A549 (cell line): Measurements from ENCODE around the gene BAG3. TPM values are rescaled to one million over a fixed set of nuclear protein-coding genes. Genes with fewer than 3 reads are reported as not detected.

ENCODE experiments used
- BHLHE40 ChIP-seq: IDR thresholded peaks from 2 replicates; pipeline ENCODE4 v1.6.1; 2012; ENCODE audit warnings: low read depth, low read length, inconsistent platforms
- CBX2 ChIP-seq: fragments of 200-600 bp; sonication (generic); IDR thresholded peaks from 2 replicates; pipeline ENCODE4 v1.6.1; 2016; ENCODE audit warnings: low read depth, mild to moderate bottlenecking, borderline replicate concordance
- CBX8 ChIP-seq: fragments of 200-600 bp; sonication (generic); IDR thresholded peaks from 2 replicates; pipeline ENCODE4 v1.6.1; 2016
- CEBPB ChIP-seq, 2 experiments: fragments of >200 bp in 1 of 2; sonication (Bioruptor Twin) in 1 of 2; formaldehyde crosslinking in 1 of 2; IDR thresholded peaks; 2 replicates each; pipeline ENCODE4 v1.6.1; 2012 to 2016
- CHD2 ChIP-seq: fragments of 150-350 bp; IDR thresholded peaks from 2 replicates; pipeline ENCODE4 v1.6.1; 2014; ENCODE audit warnings: low read length; ENCODE audit not compliant: partially characterized antibody
- EP300 ChIP-seq, 2 experiments: fragments of >200 bp; sonication (Bioruptor Twin); formaldehyde crosslinking; IDR thresholded peaks; 2 replicates in 1 of 2; 3 replicates in 1 of 2; pipeline ENCODE4 v1.6.1; 2016 to 2017
- ESRRA ChIP-seq: fragments of 150-350 bp; IDR thresholded peaks from 2 replicates; pipeline ENCODE4 v1.6.1; 2014; ENCODE audit warnings: mild to moderate bottlenecking, low read length, borderline replicate concordance
- FOSB ChIP-seq: fragments of 250-450 bp; sonication (Bioruptor Pico); IDR thresholded peaks from 2 replicates; pipeline ENCODE4 v1.5.0; 2020; ENCODE audit warnings: mild to moderate bottlenecking, moderate library complexity
- FOSL2 ChIP-seq, 2 experiments: fragments of 450-650 bp in 1 of 2; fragments of >200 bp in 1 of 2; sonication (Bioruptor Twin) in 1 of 2; formaldehyde crosslinking; IDR thresholded peaks; 2 replicates each; pipeline versions ENCODE4 v1.5.0 to v1.6.1; 2016 to 2020; ENCODE audit warnings: mild to moderate bottlenecking in 1 of 2, moderate library complexity in 1 of 2
- FOXS1 ChIP-seq: fragments of 250-450 bp; sonication (Bioruptor Pico); IDR thresholded peaks from 2 replicates; pipeline ENCODE4 v1.5.0; 2020; ENCODE audit warnings: mild to moderate bottlenecking, moderate library complexity
- GATA3 ChIP-seq: IDR thresholded peaks from 2 replicates; pipeline ENCODE4 v1.6.1; 2012; ENCODE audit warnings: borderline replicate concordance
- HDAC2 ChIP-seq: fragments of 200-600 bp; sonication (generic); IDR thresholded peaks from 2 replicates; pipeline ENCODE4 v1.6.1; 2016
- HES2 ChIP-seq: fragments of >200 bp; sonication (Bioruptor Twin); formaldehyde crosslinking; IDR thresholded peaks from 2 replicates; pipeline ENCODE4 v1.6.1; 2016
- HEYL ChIP-seq: fragments of 250-450 bp; sonication (Bioruptor Pico); IDR thresholded peaks from 2 replicates; pipeline ENCODE4 v1.8.0; 2021; ENCODE audit warnings: mild to moderate bottlenecking, moderate library complexity
- HOXB13 ChIP-seq: fragments of 250-450 bp; sonication (Bioruptor Pico); IDR thresholded peaks from 2 replicates; pipeline ENCODE4 v1.5.0; 2020; ENCODE audit warnings: low read depth, mild to moderate bottlenecking, moderate library complexity
- HOXB5 ChIP-seq: fragments of 250-450 bp; sonication (Bioruptor Pico); IDR thresholded peaks from 2 replicates; pipeline ENCODE4 v1.5.0; 2020; ENCODE audit warnings: mild to moderate bottlenecking, moderate library complexity
- JUN ChIP-seq, 2 experiments: fragments of >200 bp; sonication (Bioruptor Twin); formaldehyde crosslinking; IDR thresholded peaks; 2 replicates in 1 of 2; 3 replicates in 1 of 2; pipeline ENCODE4 v1.6.1; 2016 to 2017
- KDM1A ChIP-seq: fragments of 200-600 bp; sonication (generic); IDR thresholded peaks from 2 replicates; pipeline ENCODE4 v1.6.1; 2016; ENCODE audit warnings: low read depth, mild to moderate bottlenecking
- KDM5A ChIP-seq: fragments of 200-600 bp; sonication (generic); IDR thresholded peaks from 2 replicates; pipeline ENCODE4 v1.6.1; 2016; ENCODE audit warnings: antibody characterized with exemption, mild to moderate bottlenecking
- MAZ ChIP-seq: fragments of 150-350 bp; IDR thresholded peaks from 2 replicates; pipeline ENCODE4 v1.6.1; 2014; ENCODE audit warnings: antibody characterized with exemption, low read depth, low read length, borderline replicate concordance
- NFE2L2 ChIP-seq: fragments of 150-350 bp; conservative IDR thresholded peaks from 2 replicates; pipeline ENCODE4 v1.6.1; 2014; ENCODE audit warnings: low read length
- NR3C1 ChIP-seq: fragments of >200 bp; sonication (Bioruptor Twin); formaldehyde crosslinking; IDR thresholded peaks from 3 replicates; pipeline ENCODE4 v1.6.1; 2017
- PBX3 ChIP-seq: IDR thresholded peaks from 2 replicates; pipeline ENCODE4 v1.6.1; 2012
- POLR2AphosphoS2 ChIP-seq: conservative IDR thresholded peaks from 2 replicates; pipeline ENCODE4 v1.6.1; 2012; ENCODE audit warnings: low read length, improper control_type of control experiment, inconsistent platforms
- RAD21 ChIP-seq, 2 experiments: fragments of >200 bp in 1 of 2; sonication (Bioruptor Twin) in 1 of 2; formaldehyde crosslinking in 1 of 2; IDR thresholded peaks in 1 of 2; conservative IDR thresholded peaks in 1 of 2; 2 replicates in 1 of 2; 3 replicates in 1 of 2; pipeline ENCODE4 v1.6.1; 2012 to 2018; ENCODE audit warnings: inconsistent platforms in 1 of 2
- RARB ChIP-seq: fragments of 250-450 bp; sonication (Bioruptor Pico); IDR thresholded peaks from 2 replicates; pipeline ENCODE4 v1.8.0; 2021; ENCODE audit warnings: mild to moderate bottlenecking, moderate library complexity
- RNF2 ChIP-seq: fragments of 200-600 bp; sonication (generic); IDR thresholded peaks from 2 replicates; pipeline ENCODE4 v1.6.1; 2016; ENCODE audit warnings: low read depth, mild to moderate bottlenecking, antibody characterized with exemption, moderate library complexity, borderline replicate concordance
- SMC3 ChIP-seq: fragments of >200 bp; sonication (Bioruptor Twin); formaldehyde crosslinking; IDR thresholded peaks from 3 replicates; pipeline ENCODE4 v1.6.1; 2018; ENCODE audit warnings: inconsistent platforms
- SREBF2 ChIP-seq: fragments of 450-650 bp; IDR thresholded peaks from 2 replicates; pipeline ENCODE4 v1.6.1; 2014; ENCODE audit warnings: mild to moderate bottlenecking, moderate library complexity
- TFCP2L1 ChIP-seq: fragments of 250-450 bp; sonication (Bioruptor Pico); IDR thresholded peaks from 2 replicates; pipeline ENCODE4 v1.5.0; 2021; ENCODE audit warnings: mild to moderate bottlenecking
- USF2 ChIP-seq: fragments of 450-650 bp; IDR thresholded peaks from 2 replicates; pipeline ENCODE4 v1.6.1; 2014; ENCODE audit warnings: antibody characterized with exemption
- ZC3H11A ChIP-seq: fragments of 450-650 bp; IDR thresholded peaks from 2 replicates; pipeline ENCODE4 v1.6.1; 2014; ENCODE audit warnings: antibody characterized with exemption, mild to moderate bottlenecking
- ZFP36 ChIP-seq: fragments of 450-650 bp; IDR thresholded peaks from 2 replicates; pipeline ENCODE4 v1.6.1; 2014; ENCODE audit warnings: borderline replicate concordance; ENCODE audit not compliant: partially characterized antibody
- ZNF302 ChIP-seq: fragments of 250-450 bp; sonication (Bioruptor Pico); IDR thresholded peaks from 2 replicates; pipeline ENCODE4 v1.9.0; 2021; ENCODE audit warnings: inconsistent platforms, mild to moderate bottlenecking, moderate library complexity
- polyA plus RNA-seq, 4 experiments: library from polyadenylated mRNA; depleted of rRNA in 3 of 4; stranded (reverse); fragments of >200 nt; fragmentation: RNase III in 1 of 4; extraction: RNeasy Plus Mini Kit Qiagen cat#74134 plus additional on column Dnase treatment in 1 of 4; gene quantifications; 2 replicates in 3 of 4; 3 replicates in 1 of 4; pipeline ENCODE4 v1.2.3, GENCODE V29; 2011 to 2017
- TF ChIP-seq, protein P1 (sequence below): fragments of 150-350 bp; IDR thresholded peaks from 2 replicates; pipeline ENCODE4 v1.6.1; 2014; ENCODE audit warnings: low read depth, mild to moderate bottlenecking, low read length
- TF ChIP-seq, protein P2 (sequence below): fragments of 250-450 bp; sonication (Bioruptor Pico); IDR thresholded peaks from 2 replicates; pipeline ENCODE4 v1.5.0; 2020; ENCODE audit warnings: low read depth, mild to moderate bottlenecking, moderate library complexity
- TF ChIP-seq, protein P3 (sequence below): IDR thresholded peaks from 2 replicates; pipeline ENCODE4 v1.6.1; 2012; ENCODE audit warnings: low read depth, borderline replicate concordance
- TF ChIP-seq, protein P4 (sequence below): fragments of >200 bp; sonication (Bioruptor Twin); formaldehyde crosslinking; IDR thresholded peaks from 3 replicates; pipeline ENCODE4 v1.5.1; 2016

BAG3 gene
- polyA plus RNA-seq, 2 of the 4 experiments (the other 2 are of a cell fraction), result 10.7 to 58.4 TPM

DNA sequence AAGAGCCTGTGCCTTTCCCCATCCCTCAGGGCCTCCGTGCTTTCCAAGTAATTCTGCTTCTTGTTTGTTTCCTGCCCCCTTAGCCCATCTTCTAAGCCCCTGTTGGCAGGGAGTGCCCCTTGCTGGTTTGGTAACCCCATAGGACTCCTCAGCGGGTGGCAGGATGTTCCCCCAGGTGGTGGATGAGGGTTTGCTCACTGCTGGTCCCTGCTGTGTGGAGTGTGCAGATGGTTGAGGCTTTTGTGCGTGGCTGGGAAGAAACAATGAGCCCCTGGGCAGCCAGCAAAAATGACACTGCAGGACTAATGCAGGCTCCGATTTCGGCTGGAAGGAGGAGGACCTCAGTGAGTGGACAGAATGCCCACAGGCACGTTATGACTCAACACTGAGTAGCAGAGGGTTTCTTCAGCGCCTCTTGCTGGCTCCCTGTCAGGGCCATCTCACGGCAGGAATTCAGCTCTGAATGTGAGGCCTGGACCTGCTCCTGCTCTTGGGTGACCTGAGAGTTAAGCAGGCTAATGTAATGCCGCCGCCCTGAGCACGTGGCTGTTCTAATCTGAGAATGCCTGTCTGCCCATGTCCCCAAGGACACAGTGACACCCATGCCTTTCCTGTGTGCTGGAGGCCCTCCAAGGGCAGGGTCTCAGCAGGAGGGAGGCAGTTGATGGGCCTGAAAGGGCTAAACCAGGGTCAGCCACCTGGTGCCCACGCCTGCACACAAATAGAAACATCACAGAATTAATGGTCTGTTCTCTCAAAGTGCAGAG, 16.6 kb downstream of the BAG3 start (continued):
- TF ChIP-seq KDM1A (no peak), FOXS1 (CRISPR knock-in tag) (no peak), CHD2 (no peak), HEYL (CRISPR knock-in tag) (no peak), PBX3 (no peak), CBX8 (no peak), ESRRA (no peak), HDAC2 (no peak), GATA3 (peak; percentile 11; the same call in 1 of the 2 replicates), FOSL2 (IDR thresholded peaks at IDR 0.05) (0 out of 2 replicates have a peak, but pooled peaks have one; percentile 36), FOSL2 (CRISPR knock-in tag; IDR thresholded peaks at IDR 0.05) (peak; percentile 87), HES2 (no peak), MAZ (no peak), CBX2 (no peak), HOXB5 (no peak), KDM5A (no peak), USF2 (no peak), NR3C1 (no peak), SMC3 (0 out of 3 replicates have a peak, but pooled peaks have one; percentile 43), FOSB (CRISPR knock-in tag) (no peak), RAD21 (conservative IDR thresholded peaks at IDR 0.05 in 1 of 2, IDR thresholded peaks at IDR 0.05 in 1 of 2) (peak; percentile 36 to 53; a peak in 4 of 5 replicates), NFE2L2 (no peak), CEBPB (IDR thresholded peaks at IDR 0.05) (peak in 1 of 2 experiments; percentile 72; a peak in 1 of 4 replicates), SREBF2 (no peak), HOXB13 (CRISPR knock-in tag) (no peak), ZC3H11A (no peak), EP300 (IDR thresholded peaks at IDR 0.05) (peak in 1 of 2 experiments; percentile 25; a peak in 1 of 5 replicates), ZNF302 (CRISPR knock-in tag) (no peak), BHLHE40 (no peak), RARB (CRISPR knock-in tag) (no peak), RNF2 (no peak), POLR2AphosphoS2 (no peak), ZFP36 (no peak), JUN (IDR thresholded peaks at IDR 0.05) (peak in 1 of 2 experiments; percentile 52; a peak in 1 of 5 replicates), TFCP2L1 (no peak)
- TF ChIP-seq, protein P1, sequence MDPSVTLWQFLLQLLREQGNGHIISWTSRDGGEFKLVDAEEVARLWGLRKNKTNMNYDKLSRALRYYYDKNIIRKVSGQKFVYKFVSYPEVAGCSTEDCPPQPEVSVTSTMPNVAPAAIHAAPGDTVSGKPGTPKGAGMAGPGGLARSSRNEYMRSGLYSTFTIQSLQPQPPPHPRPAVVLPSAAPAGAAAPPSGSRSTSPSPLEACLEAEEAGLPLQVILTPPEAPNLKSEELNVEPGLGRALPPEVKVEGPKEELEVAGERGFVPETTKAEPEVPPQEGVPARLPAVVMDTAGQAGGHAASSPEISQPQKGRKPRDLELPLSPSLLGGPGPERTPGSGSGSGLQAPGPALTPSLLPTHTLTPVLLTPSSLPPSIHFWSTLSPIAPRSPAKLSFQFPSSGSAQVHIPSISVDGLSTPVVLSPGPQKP, result no peak
- TF ChIP-seq, protein P2, sequence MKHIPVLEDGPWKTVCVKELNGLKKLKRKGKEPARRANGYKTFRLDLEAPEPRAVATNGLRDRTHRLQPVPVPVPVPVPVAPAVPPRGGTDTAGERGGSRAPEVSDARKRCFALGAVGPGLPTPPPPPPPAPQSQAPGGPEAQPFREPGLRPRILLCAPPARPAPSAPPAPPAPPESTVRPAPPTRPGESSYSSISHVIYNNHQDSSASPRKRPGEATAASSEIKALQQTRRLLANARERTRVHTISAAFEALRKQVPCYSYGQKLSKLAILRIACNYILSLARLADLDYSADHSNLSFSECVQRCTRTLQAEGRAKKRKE (CRISPR knock-in tag), result no peak
- TF ChIP-seq, protein P3, sequence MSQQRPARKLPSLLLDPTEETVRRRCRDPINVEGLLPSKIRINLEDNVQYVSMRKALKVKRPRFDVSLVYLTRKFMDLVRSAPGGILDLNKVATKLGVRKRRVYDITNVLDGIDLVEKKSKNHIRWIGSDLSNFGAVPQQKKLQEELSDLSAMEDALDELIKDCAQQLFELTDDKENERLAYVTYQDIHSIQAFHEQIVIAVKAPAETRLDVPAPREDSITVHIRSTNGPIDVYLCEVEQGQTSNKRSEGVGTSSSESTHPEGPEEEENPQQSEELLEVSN, result no peak
- TF ChIP-seq, protein P4, sequence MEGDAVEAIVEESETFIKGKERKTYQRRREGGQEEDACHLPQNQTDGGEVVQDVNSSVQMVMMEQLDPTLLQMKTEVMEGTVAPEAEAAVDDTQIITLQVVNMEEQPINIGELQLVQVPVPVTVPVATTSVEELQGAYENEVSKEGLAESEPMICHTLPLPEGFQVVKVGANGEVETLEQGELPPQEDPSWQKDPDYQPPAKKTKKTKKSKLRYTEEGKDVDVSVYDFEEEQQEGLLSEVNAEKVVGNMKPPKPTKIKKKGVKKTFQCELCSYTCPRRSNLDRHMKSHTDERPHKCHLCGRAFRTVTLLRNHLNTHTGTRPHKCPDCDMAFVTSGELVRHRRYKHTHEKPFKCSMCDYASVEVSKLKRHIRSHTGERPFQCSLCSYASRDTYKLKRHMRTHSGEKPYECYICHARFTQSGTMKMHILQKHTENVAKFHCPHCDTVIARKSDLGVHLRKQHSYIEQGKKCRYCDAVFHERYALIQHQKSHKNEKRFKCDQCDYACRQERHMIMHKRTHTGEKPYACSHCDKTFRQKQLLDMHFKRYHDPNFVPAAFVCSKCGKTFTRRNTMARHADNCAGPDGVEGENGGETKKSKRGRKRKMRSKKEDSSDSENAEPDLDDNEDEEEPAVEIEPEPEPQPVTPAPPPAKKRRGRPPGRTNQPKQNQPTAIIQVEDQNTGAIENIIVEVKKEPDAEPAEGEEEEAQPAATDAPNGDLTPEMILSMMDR, result peak; percentile 20; the same call in 2 of the 3 replicates
